HepG2 (cell line): ENCODE data around the gene TCF12. TPM values are rescaled to one million over a fixed set of nuclear protein-coding genes. Genes with fewer than 3 reads are reported as not detected.

Experiments
- MEIS2 ChIP-seq: sonication (generic); formaldehyde crosslinking; IDR thresholded peaks from 2 replicates; pipeline ENCODE4 v1.9.0; 2021; ENCODE audit warnings: mild to moderate bottlenecking, missing genetic modification reagents
- ZBTB42 ChIP-seq: sonication (generic); formaldehyde crosslinking; IDR thresholded peaks from 2 replicates; pipeline ENCODE4 v1.5.0; 2020; ENCODE audit warnings: mild to moderate bottlenecking, missing genetic modification reagents
- ZNF569 ChIP-seq: sonication (generic); formaldehyde crosslinking; IDR thresholded peaks from 2 replicates; pipeline ENCODE4 v1.5.0; 2020; ENCODE audit warnings: mild to moderate bottlenecking, missing genetic modification reagents, moderate library complexity, borderline replicate concordance
- ZNF780A ChIP-seq: sonication (generic); formaldehyde crosslinking; IDR thresholded peaks from 2 replicates; pipeline ENCODE4 v1.8.0; 2022; ENCODE audit warnings: mild to moderate bottlenecking, missing genetic modification reagents, moderate library complexity
- polyA plus RNA-seq, 8 experiments: library from polyadenylated mRNA; depleted of rRNA in 3 of 8; stranded (reverse) in 7 of 8; unstranded in 1 of 8; fragments of >200 nt; fragmentation: Illumina TruSeq in 4 of 8; extraction: Trizol in 4 of 8; gene quantifications; 2 replicates each; pipeline versions ENCODE4 v1.2.1 to v1.2.3, GENCODE V29; 2011 to 2016; ENCODE audit warnings: low read depth in 4 of 8, missing spikeins in 1 of 8, mixed read lengths in 1 of 8; ENCODE audit not compliant: insufficient read depth in 1 of 8
- total RNA-seq, 5 experiments: library from RNA; depleted of rRNA; stranded (reverse); fragments of >200 nt; fragmentation: Illumina TruSeq; extraction: Trizol; gene quantifications; 2 replicates each; pipeline ENCODE4 v1.2.3, GENCODE V29; 2016; ENCODE audit warnings: low read depth in 1 of 5
- TF ChIP-seq, protein P1 (sequence below): sonication (generic); formaldehyde crosslinking; IDR thresholded peaks from 2 replicates; pipeline ENCODE4 v1.8.0; 2022; ENCODE audit warnings: mild to moderate bottlenecking, missing genetic modification reagents
- TF ChIP-seq, protein P2 (sequence below): IDR thresholded peaks from 2 replicates; pipeline ENCODE4 v1.6.1; 2016
- TF ChIP-seq, protein P3 (sequence below): sonication (generic); formaldehyde crosslinking; IDR thresholded peaks from 2 replicates; pipeline ENCODE4 v1.4.0; 2020; ENCODE audit warnings: missing genetic modification reagents, borderline replicate concordance
- TF ChIP-seq, protein P4 (sequence below): IDR thresholded peaks from 2 replicates; pipeline ENCODE4 v1.4.0; 2020; ENCODE audit warnings: mild to moderate bottlenecking, missing genetic modification reagents

Gene TCF12
- total and polyA plus RNA-seq, 2 of the 13 experiments (the other 11 are each of a cell fraction or from before 2014, with no cell fraction given): 48.6 to 51.1 TPM

DNA sequence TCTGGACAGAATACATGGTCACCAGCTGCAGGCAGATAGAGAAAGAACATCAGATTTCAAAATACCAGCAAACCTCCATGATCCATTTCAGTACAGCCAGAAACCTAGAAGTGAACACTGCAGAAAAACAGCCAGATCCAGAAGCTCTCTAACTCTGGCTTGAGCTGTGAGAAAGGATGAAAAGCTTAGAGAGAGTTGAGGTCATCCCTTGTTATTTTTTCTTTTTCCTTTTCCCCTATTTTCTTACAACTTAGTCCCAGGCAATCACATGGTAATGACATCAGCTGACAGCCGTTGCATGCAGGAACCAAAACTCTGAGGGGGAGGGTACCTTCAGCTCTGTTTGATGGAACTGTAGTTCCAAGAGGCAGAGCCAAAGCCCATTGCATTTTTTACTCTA is 113.2 kb downstream of the TCF12 start (continued):
- TF ChIP-seq, protein P1, sequence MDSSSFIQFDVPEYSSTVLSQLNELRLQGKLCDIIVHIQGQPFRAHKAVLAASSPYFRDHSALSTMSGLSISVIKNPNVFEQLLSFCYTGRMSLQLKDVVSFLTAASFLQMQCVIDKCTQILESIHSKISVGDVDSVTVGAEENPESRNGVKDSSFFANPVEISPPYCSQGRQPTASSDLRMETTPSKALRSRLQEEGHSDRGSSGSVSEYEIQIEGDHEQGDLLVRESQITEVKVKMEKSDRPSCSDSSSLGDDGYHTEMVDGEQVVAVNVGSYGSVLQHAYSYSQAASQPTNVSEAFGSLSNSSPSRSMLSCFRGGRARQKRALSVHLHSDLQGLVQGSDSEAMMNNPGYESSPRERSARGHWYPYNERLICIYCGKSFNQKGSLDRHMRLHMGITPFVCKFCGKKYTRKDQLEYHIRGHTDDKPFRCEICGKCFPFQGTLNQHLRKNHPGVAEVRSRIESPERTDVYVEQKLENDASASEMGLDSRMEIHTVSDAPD (CRISPR knock-in tag): no peak
- TF ChIP-seq ZBTB42 (CRISPR knock-in tag): no peak
- TF ChIP-seq, protein P2, sequence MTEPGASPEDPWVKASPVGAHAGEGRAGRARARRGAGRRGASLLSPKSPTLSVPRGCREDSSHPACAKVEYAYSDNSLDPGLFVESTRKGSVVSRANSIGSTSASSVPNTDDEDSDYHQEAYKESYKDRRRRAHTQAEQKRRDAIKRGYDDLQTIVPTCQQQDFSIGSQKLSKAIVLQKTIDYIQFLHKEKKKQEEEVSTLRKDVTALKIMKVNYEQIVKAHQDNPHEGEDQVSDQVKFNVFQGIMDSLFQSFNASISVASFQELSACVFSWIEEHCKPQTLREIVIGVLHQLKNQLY (CRISPR knock-in tag): no peak
- TF ChIP-seq, protein P3, sequence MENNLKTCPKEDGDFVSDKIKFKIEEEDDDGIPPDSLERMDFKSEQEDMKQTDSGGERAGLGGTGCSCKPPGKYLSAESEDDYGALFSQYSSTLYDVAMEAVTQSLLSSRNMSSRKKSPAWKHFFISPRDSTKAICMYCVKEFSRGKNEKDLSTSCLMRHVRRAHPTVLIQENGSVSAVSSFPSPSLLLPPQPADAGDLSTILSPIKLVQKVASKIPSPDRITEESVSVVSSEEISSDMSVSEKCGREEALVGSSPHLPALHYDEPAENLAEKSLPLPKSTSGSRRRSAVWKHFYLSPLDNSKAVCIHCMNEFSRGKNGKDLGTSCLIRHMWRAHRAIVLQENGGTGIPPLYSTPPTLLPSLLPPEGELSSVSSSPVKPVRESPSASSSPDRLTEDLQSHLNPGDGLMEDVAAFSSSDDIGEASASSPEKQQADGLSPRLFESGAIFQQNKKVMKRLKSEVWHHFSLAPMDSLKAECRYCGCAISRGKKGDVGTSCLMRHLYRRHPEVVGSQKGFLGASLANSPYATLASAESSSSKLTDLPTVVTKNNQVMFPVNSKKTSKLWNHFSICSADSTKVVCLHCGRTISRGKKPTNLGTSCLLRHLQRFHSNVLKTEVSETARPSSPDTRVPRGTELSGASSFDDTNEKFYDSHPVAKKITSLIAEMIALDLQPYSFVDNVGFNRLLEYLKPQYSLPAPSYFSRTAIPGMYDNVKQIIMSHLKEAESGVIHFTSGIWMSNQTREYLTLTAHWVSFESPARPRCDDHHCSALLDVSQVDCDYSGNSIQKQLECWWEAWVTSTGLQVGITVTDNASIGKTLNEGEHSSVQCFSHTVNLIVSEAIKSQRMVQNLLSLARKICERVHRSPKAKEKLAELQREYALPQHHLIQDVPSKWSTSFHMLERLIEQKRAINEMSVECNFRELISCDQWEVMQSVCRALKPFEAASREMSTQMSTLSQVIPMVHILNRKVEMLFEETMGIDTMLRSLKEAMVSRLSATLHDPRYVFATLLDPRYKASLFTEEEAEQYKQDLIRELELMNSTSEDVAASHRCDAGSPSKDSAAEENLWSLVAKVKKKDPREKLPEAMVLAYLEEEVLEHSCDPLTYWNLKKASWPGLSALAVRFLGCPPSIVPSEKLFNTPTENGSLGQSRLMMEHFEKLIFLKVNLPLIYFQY (CRISPR knock-in tag): no peak
- TF ChIP-seq, protein P4, sequence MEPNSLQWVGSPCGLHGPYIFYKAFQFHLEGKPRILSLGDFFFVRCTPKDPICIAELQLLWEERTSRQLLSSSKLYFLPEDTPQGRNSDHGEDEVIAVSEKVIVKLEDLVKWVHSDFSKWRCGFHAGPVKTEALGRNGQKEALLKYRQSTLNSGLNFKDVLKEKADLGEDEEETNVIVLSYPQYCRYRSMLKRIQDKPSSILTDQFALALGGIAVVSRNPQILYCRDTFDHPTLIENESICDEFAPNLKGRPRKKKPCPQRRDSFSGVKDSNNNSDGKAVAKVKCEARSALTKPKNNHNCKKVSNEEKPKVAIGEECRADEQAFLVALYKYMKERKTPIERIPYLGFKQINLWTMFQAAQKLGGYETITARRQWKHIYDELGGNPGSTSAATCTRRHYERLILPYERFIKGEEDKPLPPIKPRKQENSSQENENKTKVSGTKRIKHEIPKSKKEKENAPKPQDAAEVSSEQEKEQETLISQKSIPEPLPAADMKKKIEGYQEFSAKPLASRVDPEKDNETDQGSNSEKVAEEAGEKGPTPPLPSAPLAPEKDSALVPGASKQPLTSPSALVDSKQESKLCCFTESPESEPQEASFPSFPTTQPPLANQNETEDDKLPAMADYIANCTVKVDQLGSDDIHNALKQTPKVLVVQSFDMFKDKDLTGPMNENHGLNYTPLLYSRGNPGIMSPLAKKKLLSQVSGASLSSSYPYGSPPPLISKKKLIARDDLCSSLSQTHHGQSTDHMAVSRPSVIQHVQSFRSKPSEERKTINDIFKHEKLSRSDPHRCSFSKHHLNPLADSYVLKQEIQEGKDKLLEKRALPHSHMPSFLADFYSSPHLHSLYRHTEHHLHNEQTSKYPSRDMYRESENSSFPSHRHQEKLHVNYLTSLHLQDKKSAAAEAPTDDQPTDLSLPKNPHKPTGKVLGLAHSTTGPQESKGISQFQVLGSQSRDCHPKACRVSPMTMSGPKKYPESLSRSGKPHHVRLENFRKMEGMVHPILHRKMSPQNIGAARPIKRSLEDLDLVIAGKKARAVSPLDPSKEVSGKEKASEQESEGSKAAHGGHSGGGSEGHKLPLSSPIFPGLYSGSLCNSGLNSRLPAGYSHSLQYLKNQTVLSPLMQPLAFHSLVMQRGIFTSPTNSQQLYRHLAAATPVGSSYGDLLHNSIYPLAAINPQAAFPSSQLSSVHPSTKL (CRISPR knock-in tag): no peak
- no peak for TF ChIP-seq MEIS2
- no peak for TF ChIP-seq ZNF569 (CRISPR knock-in tag)
- no peak for TF ChIP-seq ZNF780A
